ENCODE data around the gene GOPC. TPM values are rescaled to one million over a fixed set of nuclear protein-coding genes. Genes with fewer than 3 reads are reported as not detected.

GOPC gene
- total RNA-seq, 1 experiment from 2014 or later = 24.2 TPM

GRCh38 chr6:117568831-117569410, 33.4 kb downstream of the GOPC start:
- Histone ChIP-seq H2AFZ (ENCODE audit: low read depth, low read length, poor library complexity, severe bottlenecking) (no peak overlapping the region), H3K4me1 (ENCODE audit: control insufficient read depth in 1 of 2, insufficient read depth in 2 of 2, low read length in 2 of 2) (no peaks in the 10 kb centered on the region), H4K20me1 (ENCODE audit: insufficient read depth) (no peaks in the 10 kb centered on the region), H3K4me3 (replicated peaks in 1 of 2; ENCODE audit: low read depth in 1 of 2, low read length in 2 of 2) (no peak overlapping the region), H3K4me2 (ENCODE audit: low read length) (no peak overlapping the region), H3K27ac (ENCODE audit: low read depth, low read length) (no peak overlapping the region), H3K9me3 (ENCODE audit: control insufficient read depth in 1 of 2, insufficient read depth in 1 of 2, low read depth in 1 of 2, low read length in 2 of 2) (no peaks in the 10 kb centered on the region), H3K27me3 (ENCODE audit: insufficient read depth, low read length) (no peaks in the 10 kb centered on the region), H3K79me2 (ENCODE audit: insufficient read depth, low read length) (no peaks in the 10 kb centered on the region), H3K9me2 (ENCODE audit: insufficient read depth) (no peaks in the 10 kb centered on the region), H3K9ac (ENCODE audit: low read length) (no peak overlapping the region), H3K36me3 (ENCODE audit: control insufficient read depth in 1 of 2, insufficient read depth in 2 of 2, low read length in 2 of 2) (peaks cover 29 to 31% of the 10 kb centered on the region in 2 experiments; a peak in 3 of 4 replicates)
- POLR2A ChIA-PET = no interaction called here
- ATAC-seq (no peak), DNase-seq (ENCODE audit: low read depth, low spot score) (no peak)
- CTCF ChIA-PET = no interaction called here
- intact Hi-C loops (cut with micrococcal nuclease) = no loop called here
- TF ChIP-seq POLR2AphosphoS5 (IDR thresholded peaks at IDR 0.05; ENCODE audit: low read depth, low read length) (no peak), REST (IDR thresholded peaks at IDR 0.05; ENCODE audit: low read depth) (no peak), EZH2phosphoT487 (IDR thresholded peaks at IDR 0.05; ENCODE audit: borderline replicate concordance) (no peak)
- RAD21 ChIA-PET (ENCODE audit: low non-redundant PET in 1 of 2, low total read pairs in 2 of 2, uncharacterized antibody in 2 of 2, unreplicated experiment in 2 of 2) = no interaction called here
- BruUV-seq (replicated peaks) = no TSS peak

GRCh38 chr6:117568247-117568646, 34.1 kb downstream of the GOPC start:
- Histone ChIP-seq H3K9ac (ENCODE audit: low read length) (no peak overlapping the region), H4K20me1 (ENCODE audit: insufficient read depth) (no peaks in the 10 kb centered on the region), H3K4me2 (ENCODE audit: low read length) (no peak overlapping the region), H3K4me1 (ENCODE audit: control insufficient read depth in 1 of 2, insufficient read depth in 2 of 2, low read length in 2 of 2) (no peaks in the 10 kb centered on the region), H3K36me3 (ENCODE audit: control insufficient read depth in 1 of 2, insufficient read depth in 2 of 2, low read length in 2 of 2) (peaks cover 29 to 31% of the 10 kb centered on the region in 2 experiments; a peak in 3 of 4 replicates), H3K9me3 (ENCODE audit: control insufficient read depth in 1 of 2, insufficient read depth in 1 of 2, low read depth in 1 of 2, low read length in 2 of 2) (no peaks in the 10 kb centered on the region), H3K9me2 (ENCODE audit: insufficient read depth) (no peaks in the 10 kb centered on the region), H3K27ac (ENCODE audit: low read depth, low read length) (no peak overlapping the region), H3K27me3 (ENCODE audit: insufficient read depth, low read length) (no peaks in the 10 kb centered on the region), H3K4me3 (replicated peaks in 1 of 2; ENCODE audit: low read depth in 1 of 2, low read length in 2 of 2) (no peak overlapping the region), H3K79me2 (ENCODE audit: insufficient read depth, low read length) (no peaks in the 10 kb centered on the region), H2AFZ (ENCODE audit: low read depth, low read length, poor library complexity, severe bottlenecking) (no peak overlapping the region)
- ChIA-PET CTCF (no interaction called here), RAD21 (ENCODE audit: low non-redundant PET in 1 of 2, low total read pairs in 2 of 2, uncharacterized antibody in 2 of 2, unreplicated experiment in 2 of 2) (no interaction called here), POLR2A (no interaction called here)
- ATAC-seq = no peak
- no peak for TF ChIP-seq POLR2A (IDR thresholded peaks at IDR 0.05; ENCODE audit: borderline replicate concordance, extremely low read depth, insufficient read depth, insufficient read length)
- TF ChIP-seq YY1 (IDR thresholded peaks at IDR 0.05; ENCODE audit: extremely low read depth, insufficient replicate concordance, low read depth, low read length) = no peak
- no peak for TF ChIP-seq SIN3A (IDR thresholded peaks at IDR 0.05; ENCODE audit: low read depth)
- no peak for TF ChIP-seq ELF1 (IDR thresholded peaks at IDR 0.05; ENCODE audit: borderline replicate concordance, low read depth)
- no peak for TF ChIP-seq FOSL1 (IDR thresholded peaks at IDR 0.05; ENCODE audit: low read depth)
- TF ChIP-seq CEBPB (IDR thresholded peaks at IDR 0.05; ENCODE audit: low read depth) = no peak
- no peak for TF ChIP-seq RAD21 (IDR thresholded peaks at IDR 0.05; ENCODE audit: low read depth)
- TF ChIP-seq EGR1 (IDR thresholded peaks at IDR 0.05; ENCODE audit: low read depth) = no peak
- no peak for TF ChIP-seq ZNF274 (IDR thresholded peaks at IDR 0.05; ENCODE audit: low read depth, low read length)
- TF ChIP-seq MAX (IDR thresholded peaks at IDR 0.05) = no peak
- no peak for TF ChIP-seq EZH2phosphoT487 (IDR thresholded peaks at IDR 0.05; ENCODE audit: borderline replicate concordance)
- intact Hi-C loops (cut with micrococcal nuclease) = no loop called here
- BruUV-seq (replicated peaks) = no TSS peak
- no peak for DNase-seq (ENCODE audit: low read depth, low spot score)
